GM20000 (cell line): ENCODE results near the gene BABAM1.

Experiments used
- DNase-seq: peaks from one replicate; pipeline ENCODE4 v3.0.0; 2012; ENCODE audit warnings: low spot score
- TF ChIP-seq, protein P1 (sequence below): IDR thresholded peaks from 2 replicates; pipeline ENCODE4 v1.5.1; 2012; ENCODE audit warnings: mild to moderate bottlenecking, control low read depth; ENCODE audit errors: extremely low read depth, missing control alignments

The BABAM1 gene

DNA sequence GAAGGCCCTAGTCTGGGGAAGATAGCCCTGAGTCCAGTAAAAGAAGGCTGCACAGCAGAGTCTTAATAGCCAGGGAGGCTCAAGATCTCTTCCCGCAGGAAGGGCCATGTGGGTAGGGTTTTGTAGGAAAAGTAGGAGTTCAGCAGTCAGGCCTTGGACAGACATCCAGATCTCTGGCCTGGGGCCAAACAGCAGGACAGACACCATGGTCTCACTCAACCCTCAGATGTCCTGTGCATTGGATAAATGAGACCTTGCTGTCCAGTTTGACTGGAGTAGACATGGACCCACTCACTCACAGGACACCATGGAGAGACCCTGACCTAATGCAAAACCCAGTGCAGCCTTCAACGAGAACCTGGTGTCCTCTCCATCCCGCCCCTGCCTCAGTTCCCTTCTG lies 37.4 kb upstream of the BABAM1 start:
- TF ChIP-seq, protein P1, sequence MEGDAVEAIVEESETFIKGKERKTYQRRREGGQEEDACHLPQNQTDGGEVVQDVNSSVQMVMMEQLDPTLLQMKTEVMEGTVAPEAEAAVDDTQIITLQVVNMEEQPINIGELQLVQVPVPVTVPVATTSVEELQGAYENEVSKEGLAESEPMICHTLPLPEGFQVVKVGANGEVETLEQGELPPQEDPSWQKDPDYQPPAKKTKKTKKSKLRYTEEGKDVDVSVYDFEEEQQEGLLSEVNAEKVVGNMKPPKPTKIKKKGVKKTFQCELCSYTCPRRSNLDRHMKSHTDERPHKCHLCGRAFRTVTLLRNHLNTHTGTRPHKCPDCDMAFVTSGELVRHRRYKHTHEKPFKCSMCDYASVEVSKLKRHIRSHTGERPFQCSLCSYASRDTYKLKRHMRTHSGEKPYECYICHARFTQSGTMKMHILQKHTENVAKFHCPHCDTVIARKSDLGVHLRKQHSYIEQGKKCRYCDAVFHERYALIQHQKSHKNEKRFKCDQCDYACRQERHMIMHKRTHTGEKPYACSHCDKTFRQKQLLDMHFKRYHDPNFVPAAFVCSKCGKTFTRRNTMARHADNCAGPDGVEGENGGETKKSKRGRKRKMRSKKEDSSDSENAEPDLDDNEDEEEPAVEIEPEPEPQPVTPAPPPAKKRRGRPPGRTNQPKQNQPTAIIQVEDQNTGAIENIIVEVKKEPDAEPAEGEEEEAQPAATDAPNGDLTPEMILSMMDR, result no peak
- DNase-seq, result no peak

DNA sequence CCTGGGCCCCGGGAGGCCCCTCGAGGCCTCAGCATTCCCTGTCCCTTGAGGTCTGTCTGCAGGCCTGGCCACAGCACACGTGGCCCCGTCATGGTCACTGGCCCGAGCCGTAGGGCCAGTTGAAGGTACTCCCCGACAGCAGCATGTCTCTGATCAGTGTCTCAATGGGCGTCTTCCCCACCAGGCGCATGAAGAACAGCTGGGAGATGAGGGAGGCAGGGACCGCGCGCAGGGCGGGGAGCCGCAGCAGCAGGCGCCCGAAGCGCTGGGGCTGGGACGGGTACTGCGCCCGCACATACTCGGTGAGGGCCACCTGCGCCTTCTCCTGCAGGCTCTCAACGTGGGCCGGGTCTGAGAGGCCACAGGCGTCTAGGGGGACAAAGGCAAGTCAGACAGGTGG lies 35.0 kb upstream of the BABAM1 start:
- TF ChIP-seq, protein P1, result no peak
- no peak for DNase-seq

GRCh38 chr19:17234911-17235299 lies 32.3 kb upstream of the BABAM1 start:
- peak; percentile 87 for DNase-seq
- TF ChIP-seq, protein P1, result no peak

DNA sequence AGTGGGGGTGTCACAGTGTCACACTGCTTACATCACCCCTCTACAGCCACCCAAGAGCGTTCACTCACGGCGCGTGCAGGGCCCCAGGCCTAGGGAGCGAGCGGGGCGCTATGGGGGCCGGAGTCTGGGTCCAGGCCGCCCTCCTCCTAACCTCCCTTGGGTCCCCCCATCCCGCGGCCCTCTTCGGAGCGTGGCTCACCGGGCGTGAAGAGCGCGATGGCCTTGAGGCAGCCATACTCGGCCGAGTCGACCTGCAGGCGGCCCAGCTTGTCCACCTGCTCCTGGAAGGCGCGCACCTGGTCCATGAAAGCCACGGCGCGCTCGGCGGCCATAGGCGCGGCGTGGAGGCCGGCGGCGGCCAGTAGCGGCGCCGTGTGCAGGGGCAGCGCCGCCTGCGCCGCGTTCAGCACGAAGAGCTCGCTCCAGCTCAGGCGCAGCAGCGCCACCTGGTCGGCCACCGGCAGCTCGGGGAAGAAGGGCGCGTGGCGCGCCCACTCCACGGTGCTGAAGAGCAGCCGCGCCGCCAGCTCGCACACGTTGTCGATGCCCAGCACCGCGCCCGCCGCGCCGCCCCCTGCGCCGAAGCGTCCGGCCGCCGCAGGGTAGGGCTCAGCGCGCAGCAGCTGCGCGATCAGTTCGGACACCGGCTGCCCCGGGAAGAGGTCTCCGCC lies 31.8 kb upstream of the BABAM1 start:
- TF ChIP-seq, protein P1, result peak; percentile 87
- peak; percentile 89 for DNase-seq

- TF ChIP-seq, protein P1, result no peak
- no peak for DNase-seq
Observed at GRCh38 chr19:17235971-17236777, 31.1 kb upstream of the BABAM1 start.

DNA sequence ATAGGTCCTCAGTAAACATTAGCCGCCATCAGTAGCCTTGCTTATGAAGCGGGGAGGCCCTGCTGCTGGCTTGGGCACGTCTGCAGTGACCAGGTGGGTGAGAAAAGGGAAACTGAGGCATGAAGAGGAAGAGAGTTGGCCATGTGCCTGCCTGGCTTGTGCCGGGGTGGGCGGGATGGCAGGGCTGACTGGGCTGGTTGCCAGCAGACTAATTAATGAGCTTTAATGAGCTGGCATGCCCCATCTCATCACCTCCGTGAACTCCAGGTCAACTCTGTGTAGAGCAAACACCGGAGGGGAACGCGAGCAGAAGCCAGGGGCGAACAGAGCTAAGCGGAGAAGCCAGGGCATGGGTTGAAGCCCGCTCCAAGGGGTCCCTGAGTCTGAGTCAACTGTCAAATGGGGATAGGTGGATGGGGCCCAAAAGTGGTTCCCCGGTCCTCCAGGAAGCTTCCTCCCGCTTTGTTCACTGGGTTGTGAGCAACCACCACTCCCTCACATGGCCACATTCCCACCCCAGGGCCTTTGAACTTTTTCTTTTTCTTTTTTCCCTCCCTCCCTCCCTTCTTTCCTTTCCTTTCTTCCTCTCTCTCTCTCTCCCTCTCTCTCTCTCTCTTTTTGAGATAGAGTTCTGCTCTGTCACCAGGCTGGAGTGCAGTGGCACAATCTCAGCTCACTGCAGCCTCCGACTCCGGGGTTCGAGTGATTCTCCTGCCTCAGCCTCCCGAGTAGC lies 30.3 kb upstream of the BABAM1 start:
- TF ChIP-seq, protein P1, result no peak
- no peak for DNase-seq
